GM19324 (cell line): ENCODE data around the gene MAML1.
"Not testable (repeated sequence)": the region's sequence is repeated elsewhere in the genome, so short reads cannot be mapped to it uniquely, and the experiment has no call there.

Experiments
- ATAC-seq: cut with Tn5 transposase; IDR thresholded peaks from one replicate; pipeline ENCODE4 v1.9.1; 2021; ENCODE audit warnings: mild to moderate bottlenecking, moderate library complexity; ENCODE audit not compliant: unreplicated experiment, low FRiP score

Gene MAML1

GRCh38 chr5:179732412-179732917, at the start of gene MAML1:
TSS of gene MAML1 (plus strand) at chr5:179732822. CDS start at chr5:179733113, 291 bp downstream.
- peak; percentile 97 for ATAC-seq

- ATAC-seq = not testable (repeated sequence)
Observed at GRCh38 chr5:179689212-179689611, 43.4 kb upstream of the MAML1 start.

GRCh38 chr5:179694561-179694960, 38.1 kb upstream of the MAML1 start:
- no peak for ATAC-seq

GRCh38 chr5:179696603-179697002, 36.0 kb upstream of the MAML1 start:
- no peak for ATAC-seq

- no peak for ATAC-seq
Observed at GRCh38 chr5:179697108-179697507, 35.5 kb upstream of the MAML1 start.

- ATAC-seq = not testable (repeated sequence)
Observed at GRCh38 chr5:179697543-179697942, 35.1 kb upstream of the MAML1 start.

- ATAC-seq = peak; percentile 94
Observed at GRCh38 chr5:179697993-179698934, 34.4 kb upstream of the MAML1 start.

- no peak for ATAC-seq
Observed at GRCh38 chr5:179698935-179699615, 33.5 kb upstream of the MAML1 start, which contains the start of gene CANX. TSS of gene CANX (plus strand) at chr5:179698967. CDS start at chr5:179705682, 6,715 bp downstream.

- no peak for ATAC-seq
Observed at GRCh38 chr5:179699616-179700237, 32.9 kb upstream of the MAML1 start.

GRCh38 chr5:179700401-179700918, 32.2 kb upstream of the MAML1 start:
- ATAC-seq = no peak

GRCh38 chr5:179716286-179716685, 16.3 kb upstream of the MAML1 start:
- ATAC-seq = no peak

- ATAC-seq = no peak
Observed at GRCh38 chr5:179720222-179720621, 12.4 kb upstream of the MAML1 start.

- no peak for ATAC-seq
Observed at GRCh38 chr5:179724163-179724562, 8.5 kb upstream of the MAML1 start.

GRCh38 chr5:179727106-179727505, 5.5 kb upstream of the MAML1 start:
- ATAC-seq = no peak

- ATAC-seq = no peak
Observed at GRCh38 chr5:179729303-179729702, 3.3 kb upstream of the MAML1 start.

- ATAC-seq = no peak
Observed at GRCh38 chr5:179729727-179730126, 2.9 kb upstream of the MAML1 start.

GRCh38 chr5:179730356-179730755, 2.3 kb upstream of the MAML1 start:
- ATAC-seq = no peak

GRCh38 chr5:179730852-179731251, 1.8 kb upstream of the MAML1 start:
- ATAC-seq = no peak

GRCh38 chr5:179731791-179732411, 721 bp upstream of the MAML1 start:
- ATAC-seq = peak; percentile 3
